K562 treated with DMSO at 1 percent for 4 hours (cell line): Measurements from ENCODE around the gene POU2AF2. TPM values are rescaled to one million over a fixed set of nuclear protein-coding genes. Genes with fewer than 3 reads are reported as not detected.

Experiments
- total RNA-seq: library from RNA; unstranded; fragments of 300-600 nt; gene quantifications from 2 replicates; pipeline ENCODE4 v1.2.3, GENCODE V29; 2022; ENCODE audit not compliant: insufficient read depth

Gene POU2AF2, protein sequence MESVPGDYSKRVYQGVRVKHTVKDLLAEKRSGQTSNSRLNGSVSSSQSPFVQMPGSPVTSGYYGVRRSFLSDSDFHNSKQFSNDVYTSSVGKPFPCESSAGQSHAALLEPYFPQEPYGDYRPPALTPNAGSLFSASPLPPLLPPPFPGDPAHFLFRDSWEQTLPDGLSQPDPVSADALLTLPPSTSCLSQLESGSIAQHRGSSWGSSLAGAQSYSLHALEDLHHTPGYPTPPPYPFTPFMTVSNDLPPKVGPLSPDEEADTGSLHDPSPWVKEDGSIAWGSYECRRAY
- not detected in 2 replicates for total RNA-seq

DNA sequence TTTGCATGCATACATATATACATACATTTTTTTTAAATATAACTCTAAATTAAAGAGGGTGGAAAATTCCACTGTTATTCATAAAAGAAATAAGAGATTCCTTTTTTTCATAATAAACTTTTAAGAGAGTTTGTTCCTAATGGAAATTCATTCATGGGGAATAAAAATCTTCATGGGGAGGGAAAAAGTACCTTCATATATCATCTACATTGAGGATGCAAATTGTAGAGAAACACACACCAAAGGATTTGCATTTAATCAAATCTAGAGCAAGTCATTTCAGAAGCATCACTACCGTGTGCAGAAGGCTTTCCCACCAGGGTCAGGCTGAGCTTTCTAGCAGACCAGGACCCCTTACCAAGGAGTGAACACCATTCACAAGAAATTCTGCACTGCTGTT, at the start of gene POU2AF2:
POU2AF2 (plus strand) TSS at position 301 of the 400 bp plus-strand sequence. CDS start 129 bp downstream, outside the sequence.

DNA sequence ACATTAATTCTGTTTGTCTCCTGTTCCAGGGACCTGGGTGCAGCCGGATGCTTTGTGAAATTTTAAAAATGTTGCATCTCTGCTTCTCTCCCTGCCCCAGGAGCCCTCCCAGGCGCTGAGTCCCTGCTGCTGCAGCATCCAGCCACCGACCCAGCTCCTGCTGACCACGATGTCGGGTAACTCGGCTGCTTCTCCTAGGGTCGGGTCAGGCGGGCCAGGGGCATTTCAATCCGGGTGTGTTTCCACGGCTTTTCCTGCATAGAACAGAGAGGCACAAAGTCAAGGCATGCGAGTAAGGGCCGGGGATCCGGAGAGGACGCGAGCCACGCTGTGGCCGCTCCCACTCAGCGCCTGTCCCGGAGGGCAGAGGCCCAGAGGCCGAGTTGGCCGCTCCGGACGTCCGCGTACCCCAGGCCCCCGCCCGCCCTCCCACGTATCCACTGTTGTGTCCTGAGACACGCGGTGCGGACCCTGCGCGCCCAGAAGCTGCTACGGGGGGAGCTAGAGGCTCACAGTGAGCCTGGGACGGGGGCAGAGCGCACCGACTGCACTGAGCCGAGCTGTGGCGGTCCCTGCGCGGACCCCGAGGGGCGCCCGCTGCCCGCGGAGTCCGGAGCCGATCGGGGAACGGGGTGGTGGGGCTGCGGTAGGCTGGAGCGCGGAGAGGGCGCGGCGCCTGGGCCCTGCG, 53.0 kb downstream of the POU2AF2 start, which contains the start of gene POU2AF3:
POU2AF3 (plus strand) TSS at position 134 of the 688 bp plus-strand sequence; CDS start at position 170, 36 bp downstream.

Other genes starting within 250 kb of the POU2AF2 start
- gene POU2AF3, start 52.8 kb downstream of the POU2AF2 start, total RNA-seq, result not detected in 2 replicates
- not detected in 2 replicates for gene POU2AF1, start 133.6 kb downstream of the POU2AF2 start, total RNA-seq